NCI-H128 (cell line): ENCODE data around the gene FAM20A.
"Not testable (repeated sequence)": the region's sequence is repeated elsewhere in the genome, so short reads cannot be mapped to it uniquely, and the experiment has no call there.

ENCODE experiments used
- DNase-seq: peaks from one replicate; lab custom pipeline; 2025; ENCODE audit not compliant: unreplicated experiment; lab: John Stamatoyannopoulos, UW

Gene FAM20A

DNA sequence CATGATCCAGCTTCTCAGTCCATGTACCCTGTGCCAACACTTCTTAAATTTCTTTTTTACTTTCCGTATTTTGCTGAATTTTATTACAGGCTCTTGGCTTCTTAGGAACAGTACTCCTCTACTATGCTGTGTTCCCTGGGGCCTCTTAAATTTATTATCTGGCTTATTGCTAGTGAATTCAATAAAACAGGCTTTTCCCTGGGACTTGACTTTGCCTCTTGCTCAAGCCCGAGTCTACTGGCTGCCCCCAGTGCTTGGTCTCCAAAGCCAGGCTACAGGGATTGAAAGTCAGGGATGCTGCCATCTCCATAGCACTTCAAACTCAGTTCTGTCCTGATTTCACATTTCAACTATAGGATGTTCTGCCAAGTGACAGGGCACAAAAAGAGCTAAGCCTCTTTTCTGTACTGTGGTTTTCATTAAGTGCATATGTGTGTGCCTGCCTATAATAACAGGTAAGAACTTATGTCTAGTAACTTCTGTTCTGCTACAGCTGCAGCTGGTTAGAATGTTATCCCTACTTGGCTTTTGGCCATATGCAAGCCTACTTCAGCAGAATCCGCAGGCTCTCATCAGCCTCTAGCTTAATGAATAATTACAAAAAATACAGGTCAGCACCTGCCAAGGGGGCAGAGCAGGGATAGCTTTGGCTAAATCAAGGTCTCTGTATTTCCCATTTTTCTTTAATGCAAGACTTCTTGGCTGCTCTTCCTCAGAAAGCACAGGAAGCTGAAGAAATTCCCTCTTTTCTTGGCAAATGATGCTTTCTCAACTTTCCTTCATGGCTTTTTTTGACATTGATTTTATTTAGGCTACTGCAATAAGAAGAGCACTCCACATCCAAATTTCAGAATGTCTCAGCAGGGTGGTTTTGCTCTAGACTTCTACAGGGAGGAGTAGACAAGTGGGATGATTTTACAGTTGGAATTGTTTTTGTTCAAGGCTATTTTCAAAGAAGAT is 8.2 kb downstream of the FAM20A start:
- peak; percentile 12 for DNase-seq

DNA sequence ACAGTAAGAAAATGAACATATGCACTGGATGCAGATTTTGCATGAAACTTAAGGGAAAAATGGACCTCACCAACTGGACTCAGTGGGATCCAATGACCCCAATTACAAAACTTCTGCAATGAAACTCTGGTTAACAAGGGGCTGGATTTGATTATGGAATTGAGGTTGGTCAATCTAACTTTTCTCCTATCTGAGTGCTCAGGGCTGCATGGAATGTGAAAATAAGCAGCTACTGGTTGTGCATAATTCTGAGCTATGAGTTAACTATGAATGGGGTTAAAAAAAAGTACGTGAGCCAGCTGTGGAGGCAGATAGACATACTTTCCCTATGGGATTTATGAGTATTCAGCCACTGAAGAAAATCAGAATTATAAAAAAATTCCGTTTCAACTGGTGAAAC is 9.2 kb downstream of the FAM20A start:
- no peak for DNase-seq

DNA sequence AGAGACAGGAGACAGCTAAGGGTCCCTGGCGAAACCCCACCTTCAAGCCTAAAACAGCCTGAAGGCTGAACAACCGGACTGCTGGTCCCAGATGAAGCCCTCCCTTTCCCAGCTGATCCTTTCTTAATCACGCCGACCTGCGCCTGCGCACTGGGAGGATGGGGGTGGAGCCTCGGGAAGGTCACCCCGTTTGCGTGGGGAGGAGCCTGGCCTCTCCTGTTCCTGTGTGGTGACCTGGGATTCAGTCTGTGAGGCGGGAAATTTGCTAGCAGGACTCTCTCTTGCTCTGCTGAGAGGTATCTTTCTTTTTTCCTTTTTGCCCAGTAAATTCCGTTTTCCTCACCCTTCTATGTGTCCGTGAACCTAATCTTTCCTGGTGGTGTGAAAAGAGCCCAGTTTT is 9.6 kb downstream of the FAM20A start:
- DNase-seq: no peak

DNA sequence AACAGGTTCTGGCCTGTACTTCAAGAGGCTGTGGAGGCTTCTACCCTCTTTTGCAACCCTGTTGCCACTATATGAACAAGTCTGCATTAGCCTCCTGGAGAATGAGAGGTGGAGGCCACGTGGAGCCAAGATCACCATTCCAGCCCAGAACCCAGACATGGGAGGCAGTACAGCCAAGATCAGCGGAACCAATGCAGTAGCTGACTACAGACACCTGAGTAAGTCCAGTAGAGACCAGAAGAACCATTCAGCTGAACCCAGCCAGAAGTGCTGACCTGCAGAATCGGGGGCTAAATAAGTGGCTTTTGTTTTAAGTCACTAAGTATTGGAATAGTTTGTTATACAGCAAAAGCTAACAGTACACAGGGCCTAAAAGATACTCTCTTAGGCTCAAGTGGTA is 12.1 kb downstream of the FAM20A start:
- DNase-seq: no peak

DNA sequence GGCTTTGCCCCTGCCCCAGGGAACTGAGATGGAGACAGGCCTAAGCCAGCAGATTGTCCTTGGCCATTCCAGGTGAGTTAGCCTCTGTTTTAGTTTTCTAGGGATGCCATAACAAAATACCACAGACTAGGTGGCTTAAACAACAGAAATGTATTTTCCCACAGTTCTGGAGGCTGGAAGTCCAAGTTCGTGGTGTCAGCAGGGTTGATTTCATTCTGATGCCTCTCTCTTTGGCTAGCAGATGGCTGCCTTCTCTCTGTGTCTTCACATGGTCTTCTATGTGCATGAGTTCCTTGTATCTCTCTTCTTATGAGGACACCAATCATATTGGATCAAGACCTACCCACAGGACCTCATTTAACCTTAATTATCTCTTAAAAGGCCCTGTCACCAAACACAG is 12.8 kb downstream of the FAM20A start:
- DNase-seq: no peak

DNA sequence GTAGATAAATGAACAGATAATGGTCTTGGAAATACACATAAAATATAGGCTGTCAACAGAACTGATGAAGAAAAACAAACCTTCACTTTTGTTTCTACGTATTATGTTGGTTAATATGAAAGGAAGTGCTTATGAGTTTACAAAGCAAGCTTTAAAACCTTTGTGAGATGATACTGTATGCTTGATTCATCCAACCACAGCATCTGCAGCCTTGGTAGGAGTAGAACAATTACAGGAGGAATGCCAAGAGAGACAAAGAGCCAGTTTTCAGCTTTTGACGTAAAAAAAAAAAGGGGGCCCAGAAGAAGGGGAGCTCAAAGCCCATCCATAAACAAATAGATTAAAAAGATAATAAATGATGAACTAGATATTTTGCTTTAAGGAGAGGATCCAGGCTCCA is 13.3 kb downstream of the FAM20A start:
- no peak for DNase-seq

DNA sequence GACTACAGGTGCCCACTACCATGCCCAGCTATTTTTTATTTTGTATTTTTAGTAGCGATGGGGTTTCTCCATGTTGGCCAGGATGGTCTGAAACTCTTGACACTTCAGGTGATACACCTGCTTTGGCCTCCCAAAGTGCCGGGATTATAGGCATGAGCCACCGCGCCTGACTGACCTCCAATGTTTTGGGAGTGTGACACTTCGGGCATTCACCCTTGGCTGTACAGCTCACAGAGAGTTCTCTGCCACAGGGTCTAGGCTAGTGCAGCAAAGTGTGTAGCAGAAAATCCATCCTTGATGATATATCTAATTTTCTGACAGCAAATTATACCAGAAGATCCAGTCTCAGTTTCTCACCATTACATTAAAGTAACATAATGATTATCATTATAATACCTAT is 14.1 kb downstream of the FAM20A start:
- DNase-seq: no peak

DNA sequence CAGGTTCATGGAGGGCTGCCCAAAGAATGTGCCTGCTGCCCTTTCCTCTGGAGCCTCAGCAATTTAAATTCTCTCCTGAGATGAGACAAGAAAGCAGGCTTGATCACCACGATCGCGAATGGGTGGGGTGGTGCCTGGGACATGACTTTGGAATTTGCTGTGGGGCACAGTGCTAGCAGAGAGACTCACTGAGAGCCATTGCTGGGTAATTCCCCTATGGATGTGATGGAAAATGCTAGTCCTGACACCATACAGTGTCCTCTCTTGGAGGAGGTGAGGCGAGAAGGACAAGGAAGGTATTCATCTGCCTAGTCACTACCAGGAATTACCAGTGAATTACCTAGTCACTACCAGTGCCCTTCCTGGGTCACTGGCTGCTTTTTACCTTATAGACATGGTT is 15.5 kb downstream of the FAM20A start:
- DNase-seq: no peak

DNA sequence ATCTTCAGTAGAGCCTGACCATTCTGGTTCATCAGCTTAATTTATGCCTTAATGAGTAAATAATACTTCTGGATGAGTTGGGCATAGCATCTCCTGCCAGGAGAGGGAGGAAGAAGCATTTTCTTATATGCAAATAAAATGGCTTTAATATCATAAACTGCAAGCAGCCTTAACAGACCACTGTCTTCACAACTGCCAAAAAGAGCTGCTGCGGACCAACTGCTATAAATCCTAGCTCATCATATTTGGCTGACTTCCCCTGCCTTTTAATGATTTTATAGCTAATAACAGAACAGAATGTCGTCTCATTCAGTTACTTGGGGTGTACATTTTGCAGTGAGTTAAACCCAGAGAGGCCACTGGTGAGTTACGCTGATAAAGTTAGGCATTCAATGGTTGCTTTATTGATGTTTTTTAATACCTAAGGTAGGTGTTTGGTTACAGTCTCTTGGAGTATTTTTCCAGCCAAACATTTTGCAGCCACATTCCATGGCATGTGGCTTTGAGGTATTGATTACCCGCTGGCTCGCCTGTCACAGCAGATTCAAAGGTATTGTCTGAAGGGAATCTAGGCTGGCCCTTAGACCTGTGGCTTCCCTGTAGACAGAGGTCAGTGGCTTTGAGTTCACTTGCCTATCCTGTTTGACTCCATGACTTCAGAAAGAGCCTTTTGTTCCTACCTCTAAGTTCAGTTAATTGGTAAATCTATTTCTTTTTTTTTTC is 16.4 kb downstream of the FAM20A start:
- no peak for DNase-seq

DNA sequence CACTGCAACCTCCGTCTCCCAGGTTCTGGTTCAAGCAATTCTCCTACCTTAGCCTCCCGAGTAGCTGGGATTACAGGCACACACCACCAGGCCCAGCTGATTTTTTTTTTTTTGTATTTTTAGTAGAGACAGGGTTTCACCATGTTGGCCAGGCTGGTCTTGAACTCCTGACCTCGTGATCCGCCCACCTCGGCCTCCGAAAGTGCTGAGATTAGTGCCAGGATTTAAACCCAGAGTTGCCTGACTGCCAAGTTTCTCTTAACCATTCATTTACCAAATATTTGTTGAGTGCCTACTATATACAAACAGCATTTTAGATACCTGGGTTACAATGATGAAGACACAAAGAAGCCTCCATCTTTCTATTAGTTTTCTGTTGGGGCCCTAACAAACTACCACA is 18.3 kb downstream of the FAM20A start:
- not testable (repeated sequence) for DNase-seq

DNA sequence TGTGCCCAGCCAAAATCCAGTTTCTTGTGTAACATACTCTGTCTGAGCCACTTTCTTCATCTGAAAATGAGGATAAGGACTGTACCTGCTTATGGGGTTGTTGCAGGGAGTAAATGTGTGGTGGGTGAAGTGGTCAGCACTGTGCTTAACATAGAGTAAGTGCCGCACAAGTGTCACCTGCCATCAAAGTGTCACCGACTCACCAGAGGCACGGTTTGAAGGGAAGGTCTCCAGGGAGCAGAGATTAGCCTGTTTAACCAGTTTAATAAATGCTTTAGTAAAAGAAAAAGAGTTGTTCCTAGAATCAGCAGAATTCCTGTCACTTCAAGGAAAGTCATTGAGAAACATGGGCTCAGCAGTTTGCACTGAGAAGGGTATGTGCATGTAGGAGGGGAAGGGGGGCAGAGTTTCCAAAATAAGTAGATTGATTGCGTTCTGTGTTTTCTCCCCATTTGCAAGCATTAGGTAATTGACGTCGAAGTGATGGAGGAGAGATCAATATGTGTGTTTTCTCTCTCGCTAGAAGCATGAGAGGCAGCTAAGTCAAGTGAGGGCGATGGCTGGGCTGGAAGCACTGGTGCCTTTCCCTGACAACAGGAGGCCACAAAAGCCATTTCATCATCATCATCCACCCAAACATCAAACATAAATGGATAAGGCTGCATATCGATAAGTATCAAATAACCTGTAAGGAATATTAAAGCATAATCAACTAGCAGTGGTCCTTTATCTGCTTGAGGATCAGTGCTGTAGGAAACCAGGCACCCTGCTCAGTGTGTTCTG is 19.1 kb downstream of the FAM20A start:
- DNase-seq: no peak

DNA sequence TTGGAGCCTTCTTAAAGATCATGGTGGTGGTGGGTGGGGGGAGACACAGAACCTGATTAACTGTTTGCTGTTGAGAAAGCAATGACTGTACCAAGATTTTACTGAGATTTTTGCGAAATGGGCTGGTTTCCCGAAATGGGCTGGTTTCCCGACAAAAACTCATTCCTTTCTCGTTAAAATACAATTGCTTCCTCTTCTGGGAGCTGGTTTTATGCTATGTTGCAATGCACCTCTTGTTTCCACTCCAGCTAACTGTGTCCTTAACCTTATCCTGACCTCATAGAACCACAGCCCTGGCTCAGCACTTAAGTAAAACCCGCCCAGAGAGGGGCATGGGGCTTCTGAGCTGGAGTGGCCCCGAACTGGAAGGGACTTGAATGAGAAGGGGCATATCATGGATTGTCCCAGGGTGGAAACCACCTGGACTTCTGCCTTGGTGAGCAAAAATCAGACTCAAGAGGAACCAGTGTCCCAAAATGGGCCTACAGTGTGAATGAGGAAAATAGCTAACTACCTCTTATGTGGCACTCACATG is 20.9 kb downstream of the FAM20A start:
- no peak for DNase-seq

DNA sequence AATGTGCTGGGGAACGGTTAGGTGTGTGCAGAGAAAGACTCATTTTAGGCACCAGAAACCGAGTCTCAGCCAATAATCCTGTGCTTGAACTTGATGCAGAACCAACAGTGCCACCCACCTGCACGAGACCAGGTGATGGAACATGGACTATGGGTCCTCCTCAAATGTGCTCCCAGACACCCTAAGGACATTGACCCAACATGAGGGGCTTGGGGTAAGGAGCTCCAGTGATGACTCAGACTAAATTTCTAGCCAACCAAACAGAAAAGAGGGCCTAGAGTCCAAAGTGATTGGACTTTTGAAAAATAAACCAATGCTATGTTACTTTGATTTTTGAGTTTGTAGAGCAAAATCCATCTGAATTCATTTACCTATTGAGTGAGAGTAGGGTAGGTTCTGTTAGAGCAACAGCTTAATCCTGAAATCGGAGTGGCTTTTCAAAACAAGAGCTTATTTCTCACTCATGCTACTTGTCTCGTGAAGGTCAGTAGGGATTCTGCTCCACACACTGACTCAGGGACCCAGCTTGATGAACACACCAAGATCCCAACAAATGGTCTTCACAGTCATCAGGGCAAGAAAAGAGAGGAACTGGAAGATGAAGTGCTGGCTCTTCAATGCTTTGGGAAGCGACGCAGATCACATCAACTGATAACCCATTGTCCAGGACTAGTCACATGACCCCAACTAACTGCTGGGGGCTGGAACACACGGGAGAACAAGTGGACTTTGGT is 21.8 kb downstream of the FAM20A start:
- DNase-seq: no peak

DNA sequence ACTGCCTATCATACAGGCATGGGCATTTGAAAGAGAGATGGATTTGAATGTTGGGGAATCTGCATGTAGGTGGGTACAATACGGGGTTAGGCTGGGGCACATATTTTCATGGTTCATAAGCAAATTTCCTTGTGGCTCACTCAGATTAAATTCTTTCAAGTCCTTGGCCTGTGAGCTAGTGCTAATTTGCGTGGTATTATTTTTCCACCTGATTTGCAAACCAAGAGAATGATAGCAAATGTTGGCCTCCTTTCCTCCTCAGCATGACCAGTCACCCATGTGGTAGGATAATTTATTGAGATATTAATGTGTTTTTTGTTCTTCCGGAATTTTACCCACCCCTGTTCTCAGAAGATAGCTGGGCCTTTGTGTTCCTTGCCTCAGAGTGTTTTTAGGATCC is 22.9 kb downstream of the FAM20A start:
- DNase-seq: no peak

DNA sequence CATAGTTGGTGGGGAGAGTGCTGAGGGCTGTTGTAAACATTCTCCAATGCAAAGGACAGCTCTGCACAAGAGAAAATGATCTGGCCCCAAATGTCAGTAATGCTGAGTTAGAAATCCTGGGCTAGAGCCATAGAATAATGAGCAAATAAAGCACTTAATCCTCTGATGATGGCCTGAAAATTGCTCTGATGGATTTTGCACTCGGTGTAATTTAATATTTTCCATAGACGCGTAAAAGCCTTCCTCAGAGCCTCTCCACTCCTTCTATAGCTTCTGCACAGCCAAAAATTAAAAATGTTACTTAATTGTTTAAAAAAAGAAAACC is 23.7 kb downstream of the FAM20A start:
- no peak for DNase-seq

DNA sequence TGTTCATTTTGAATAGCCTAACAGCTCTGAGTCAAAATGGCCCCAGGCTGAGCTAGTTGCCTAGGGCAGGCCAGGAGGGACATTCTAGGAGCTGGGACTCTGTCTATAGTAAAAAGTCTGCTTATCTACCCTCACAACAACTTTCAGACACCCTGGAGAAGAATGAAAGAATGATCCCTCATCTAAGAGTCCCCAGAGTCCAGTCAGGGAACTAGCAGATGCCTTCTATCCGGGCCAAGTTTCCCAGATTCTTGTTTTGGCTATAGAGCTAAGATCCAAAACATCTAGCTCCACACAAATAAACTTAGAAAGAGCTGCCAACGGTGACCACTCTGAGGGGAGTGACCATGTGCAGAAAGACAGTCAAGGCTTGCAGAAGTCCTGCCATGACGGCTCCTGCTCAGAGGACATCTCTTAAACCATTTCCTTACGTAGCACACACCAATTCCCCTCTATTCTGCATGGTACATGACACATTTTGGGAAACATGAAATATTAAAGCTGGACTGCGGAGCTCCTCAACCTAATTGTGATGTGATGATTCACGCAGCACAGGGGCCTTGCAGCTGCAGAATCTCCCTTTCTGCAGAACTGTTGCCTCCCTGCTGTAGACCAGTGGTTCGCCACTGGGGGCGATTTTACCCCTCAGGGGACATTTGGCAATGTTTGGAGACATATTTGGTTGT is 24.2 kb downstream of the FAM20A start:
- DNase-seq: no peak

DNA sequence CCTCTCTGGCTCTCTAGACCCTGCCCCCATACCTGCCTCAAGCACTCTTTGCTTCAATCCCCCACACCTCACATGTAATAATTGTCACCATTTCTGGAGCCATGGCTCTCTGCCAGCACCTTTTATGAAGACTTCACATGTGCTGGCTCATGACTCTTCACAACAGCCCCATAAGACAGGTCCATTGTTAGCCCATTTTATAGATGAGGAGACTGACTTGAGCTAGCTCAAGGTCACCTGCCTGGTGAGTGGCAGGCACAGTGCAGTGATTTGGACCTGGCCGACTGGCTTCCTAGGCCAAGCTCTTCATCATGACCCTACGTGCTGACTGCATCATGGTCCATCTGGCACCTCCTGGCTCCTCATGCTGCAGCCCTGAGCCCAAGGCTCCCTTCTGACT is 25.0 kb downstream of the FAM20A start:
- DNase-seq: no peak

DNA sequence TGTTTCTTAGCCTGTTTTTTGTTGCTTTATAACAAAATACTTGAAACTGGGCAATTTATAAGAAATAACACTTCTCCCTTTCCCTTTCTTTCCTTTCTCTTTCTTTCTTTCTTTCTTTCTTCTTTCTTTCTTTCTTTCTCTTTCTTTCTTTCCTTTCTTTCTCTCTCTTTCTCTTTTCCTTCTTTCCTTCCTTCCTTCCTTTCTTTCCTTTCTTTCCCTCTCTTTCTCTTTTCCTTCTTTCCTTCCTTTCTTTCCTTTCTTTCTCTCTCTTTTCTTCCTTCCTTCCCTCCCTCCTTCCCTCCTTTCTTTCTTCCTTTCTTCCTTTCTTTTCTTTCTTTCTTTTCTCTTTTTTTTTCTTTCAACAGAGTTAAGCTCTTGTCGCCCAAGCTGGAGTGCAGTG is 27.8 kb downstream of the FAM20A start:
- DNase-seq: no peak

DNA sequence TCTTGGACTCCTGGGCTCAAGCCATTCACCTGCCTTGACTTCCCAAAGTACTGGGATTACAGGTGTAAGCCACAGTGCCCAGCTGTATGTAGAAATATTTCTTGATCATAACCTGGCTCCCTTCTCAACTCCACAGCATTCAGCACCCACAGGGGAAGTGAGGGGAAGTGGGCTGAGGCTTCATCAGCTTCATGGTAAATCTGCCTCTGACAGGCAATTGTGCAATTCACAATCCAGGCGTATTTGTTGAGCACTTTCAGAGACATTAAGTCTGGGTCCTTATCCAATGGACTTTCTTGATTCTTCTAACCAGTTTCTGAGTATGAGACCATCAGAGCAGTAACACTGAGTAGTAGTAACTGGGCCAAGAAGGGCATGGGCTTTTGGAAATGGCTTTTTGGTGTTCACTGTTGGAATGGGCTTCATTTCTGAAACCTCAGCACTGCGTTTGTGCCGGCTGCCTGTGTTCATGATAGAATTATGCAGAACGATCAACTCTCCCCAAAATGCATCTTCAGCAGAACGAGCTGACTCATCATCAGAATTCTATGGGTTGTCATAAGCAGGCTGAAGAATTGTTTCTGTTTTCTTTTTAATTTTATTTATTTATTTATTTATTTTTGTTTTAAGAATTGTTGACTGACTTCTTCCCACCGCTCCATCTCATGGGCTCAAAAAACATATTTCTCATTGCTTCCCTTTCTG is 28.9 kb downstream of the FAM20A start:
- no peak for DNase-seq

DNA sequence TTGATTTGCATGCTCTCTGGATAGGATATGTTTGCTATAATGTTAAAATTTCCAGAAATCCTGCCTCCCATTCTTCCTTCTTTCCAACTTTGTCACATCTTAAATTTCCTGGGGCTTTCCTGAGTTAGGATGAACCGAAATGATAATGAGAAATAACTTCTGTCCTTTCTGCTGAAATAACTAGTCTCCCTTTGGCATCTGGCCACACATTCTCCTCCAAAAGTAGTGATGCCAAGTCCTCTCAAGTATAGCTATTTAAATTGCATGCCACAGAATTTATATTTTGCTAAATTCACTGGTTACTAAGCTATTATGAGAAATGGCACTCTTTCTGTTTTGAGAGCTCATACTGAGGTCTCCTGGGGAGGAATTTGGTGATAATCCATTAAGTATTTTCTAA is 30.6 kb downstream of the FAM20A start:
- DNase-seq: no peak
